OCI-LY7 (cell line): Measurements from ENCODE around the gene NFIX. TPM values are rescaled to one million over a fixed set of nuclear protein-coding genes. Genes with fewer than 3 reads are reported as not detected.

Experiments used
- BruUV-seq: library from RNA; stranded (reverse); fragments of 400-500 nt; replicated peaks from 2 replicates; lab custom pipeline; 2021; lab: Mats Ljungman, UMichigan
- CTCF ChIA-PET: fragments of 300-600 bp; sonication (Branson Sonifier 250); formaldehyde crosslinking; loops from one replicate; lab custom pipeline; 2022; ENCODE audit warnings: antibody characterized with exemption; ENCODE audit not compliant: unreplicated experiment; lab: Charles Lee
- POLR2A ChIA-PET: fragments of 300-600 bp; sonication (Branson Sonifier 250); formaldehyde crosslinking; loops from one replicate; lab custom pipeline; 2022; ENCODE audit warnings: antibody characterized with exemption; lab: Charles Lee
- DNase-seq: peaks from one replicate; pipeline ENCODE4 v3.0.0-alpha.2; 2015; ENCODE audit warnings: low spot score
- H2AFZ ChIP-seq: fragments of 200-600 bp; sonication (generic), shearing (Covaris generic); 2 replicates; pipeline ENCODE4 v1.6.1; 2014; ENCODE audit warnings: mild to moderate bottlenecking, antibody characterized with exemption, low read length, moderate library complexity
- H3K27ac ChIP-seq: fragments of 200-600 bp; sonication (generic); 2 replicates; pipeline ENCODE4 v1.5.1; 2014; ENCODE audit warnings: mixed run types, low read depth, mild to moderate bottlenecking, moderate library complexity, low read length, inconsistent platforms; ENCODE audit not compliant: poor library complexity, severe bottlenecking
- H3K36me3 ChIP-seq: fragments of 200-600 bp; sonication (generic); 2 replicates; pipeline ENCODE4 v1.6.1; 2014; ENCODE audit warnings: mild to moderate bottlenecking, antibody characterized with exemption, low read length, moderate library complexity, mixed read lengths; ENCODE audit not compliant: insufficient read depth
- H3K4me1 ChIP-seq: fragments of 200-600 bp; sonication (generic); 2 replicates; pipeline ENCODE4 v1.5.1; 2014; ENCODE audit warnings: mild to moderate bottlenecking, low read length; ENCODE audit not compliant: insufficient read depth, poor library complexity, severe bottlenecking
- H3K4me2 ChIP-seq: fragments of 200-600 bp; sonication (generic); 2 replicates; pipeline ENCODE4 v1.6.1; 2014; ENCODE audit warnings: mild to moderate bottlenecking, low read length
- H3K4me3 ChIP-seq: fragments of 200-600 bp; sonication (generic); 2 replicates; pipeline ENCODE4 v1.5.1; 2014; ENCODE audit warnings: mild to moderate bottlenecking, low read depth, low read length; ENCODE audit not compliant: poor library complexity, severe bottlenecking
- H3K79me2 ChIP-seq: fragments of 200-600 bp; sonication (generic); 2 replicates; pipeline ENCODE4 v1.6.1; 2016; ENCODE audit warnings: low read depth, mild to moderate bottlenecking, low read length, moderate library complexity, mixed read lengths; ENCODE audit not compliant: insufficient read depth
- H3K9me2 ChIP-seq: fragments of 200-600 bp; sonication (generic); 2 replicates; pipeline ENCODE4 v1.6.1; 2016; ENCODE audit warnings: mild to moderate bottlenecking, low read length, mixed read lengths; ENCODE audit not compliant: insufficient read depth
- H3K9me3 ChIP-seq: fragments of 200-600 bp; sonication (generic); 2 replicates; pipeline ENCODE4 v1.6.1; 2014; ENCODE audit warnings: mild to moderate bottlenecking, mixed run types, low read length, mixed read lengths
- H4K20me1 ChIP-seq: fragments of 200-600 bp; sonication (generic); 2 replicates; pipeline ENCODE4 v1.6.1; 2014; ENCODE audit warnings: mild to moderate bottlenecking, antibody characterized with exemption, low read length, moderate library complexity, mixed read lengths; ENCODE audit not compliant: insufficient read depth
- CTCF ChIP-seq: fragments of 200-600 bp; sonication (generic); conservative IDR thresholded peaks from 2 replicates; pipeline ENCODE4 v1.5.1; 2014; ENCODE audit warnings: mild to moderate bottlenecking, antibody characterized with exemption, low read length, moderate library complexity, mixed read lengths
- EZH2phosphoT487 ChIP-seq: fragments of 200-600 bp; sonication (generic); IDR thresholded peaks from 2 replicates; pipeline ENCODE4 v1.6.1; 2018; ENCODE audit warnings: low read depth, borderline replicate concordance, mild to moderate bottlenecking, mixed run types, antibody characterized with exemption, low read length, moderate library complexity, mixed read lengths
- intact Hi-C: fragments of 100-400 bp; cut with micrococcal nuclease; formaldehyde crosslinking; loops from one replicate; pipeline ENCODE4 v1.10.0; 2022; ENCODE audit not compliant: unreplicated experiment
- total RNA-seq, 2 experiments: library from RNA; depleted of rRNA in 1 of 2; stranded (reverse); fragments of >200 nt in 1 of 2; shearing (Covaris generic) in 1 of 2; gene quantifications; 2 replicates each; pipeline ENCODE4 v1.2.3, GENCODE V29; 2014 to 2022

Gene NFIX
- total RNA-seq, 2 experiments from 2014 or later = 0.16 to 0.72 TPM

DNA sequence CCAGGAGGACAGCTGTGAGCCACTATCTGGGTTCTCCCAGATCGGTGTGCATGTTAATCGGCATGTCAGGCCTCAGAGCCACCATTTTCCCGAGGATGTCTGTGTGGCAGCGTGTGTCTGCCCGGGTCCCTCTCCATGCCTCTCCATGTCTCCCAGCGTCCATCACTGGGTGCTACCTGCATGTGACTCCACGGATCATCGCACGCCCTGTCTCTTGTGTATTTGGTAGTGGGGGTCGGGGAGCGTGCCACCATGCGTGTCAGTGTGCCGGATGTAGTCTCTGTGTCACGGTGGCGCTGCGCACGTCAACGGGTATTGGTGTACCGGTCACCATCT, 5.9 kb downstream of the NFIX start:
- Histone ChIP-seq H3K4me1 (no peaks in the 10 kb centered on the region), H3K9me3 (no peaks in the 10 kb centered on the region), H3K4me2 (no peak overlapping the region), H3K4me3 (no peak overlapping the region), H3K79me2 (no peaks in the 10 kb centered on the region), H3K9me2 (no peaks in the 10 kb centered on the region), H2AFZ (no peak overlapping the region), H4K20me1 (no peaks in the 10 kb centered on the region), H3K36me3 (no peaks in the 10 kb centered on the region), H3K27ac (no peak overlapping the region)
- no peak for DNase-seq
- TF ChIP-seq CTCF (no peak), EZH2phosphoT487 (no peak)
- POLR2A ChIA-PET = no interaction called here
- CTCF ChIA-PET = no interaction called here
- no TSS peak for BruUV-seq
- intact Hi-C loops = no loop called here

GRCh38 chr19:13001502-13002165, 6.4 kb downstream of the NFIX start:
- POLR2A ChIA-PET = no interaction called here
- H3K27ac ChIP-seq = no peak overlapping the region
- H3K36me3 ChIP-seq = no peaks in the 10 kb centered on the region
- DNase-seq = no peak
- CTCF ChIA-PET = no interaction called here
- H4K20me1 ChIP-seq = no peaks in the 10 kb centered on the region
- H3K9me3 ChIP-seq = no peaks in the 10 kb centered on the region
- no peaks in the 10 kb centered on the region for H3K4me1 ChIP-seq
- H3K9me2 ChIP-seq = no peaks in the 10 kb centered on the region
- H3K4me3 ChIP-seq = no peak overlapping the region
- no peak overlapping the region for H2AFZ ChIP-seq
- TF ChIP-seq EZH2phosphoT487 (no peak), CTCF (no peak)
- BruUV-seq = no TSS peak
- intact Hi-C loops = no loop called here
- no peaks in the 10 kb centered on the region for H3K79me2 ChIP-seq
- H3K4me2 ChIP-seq = no peak overlapping the region

DNA sequence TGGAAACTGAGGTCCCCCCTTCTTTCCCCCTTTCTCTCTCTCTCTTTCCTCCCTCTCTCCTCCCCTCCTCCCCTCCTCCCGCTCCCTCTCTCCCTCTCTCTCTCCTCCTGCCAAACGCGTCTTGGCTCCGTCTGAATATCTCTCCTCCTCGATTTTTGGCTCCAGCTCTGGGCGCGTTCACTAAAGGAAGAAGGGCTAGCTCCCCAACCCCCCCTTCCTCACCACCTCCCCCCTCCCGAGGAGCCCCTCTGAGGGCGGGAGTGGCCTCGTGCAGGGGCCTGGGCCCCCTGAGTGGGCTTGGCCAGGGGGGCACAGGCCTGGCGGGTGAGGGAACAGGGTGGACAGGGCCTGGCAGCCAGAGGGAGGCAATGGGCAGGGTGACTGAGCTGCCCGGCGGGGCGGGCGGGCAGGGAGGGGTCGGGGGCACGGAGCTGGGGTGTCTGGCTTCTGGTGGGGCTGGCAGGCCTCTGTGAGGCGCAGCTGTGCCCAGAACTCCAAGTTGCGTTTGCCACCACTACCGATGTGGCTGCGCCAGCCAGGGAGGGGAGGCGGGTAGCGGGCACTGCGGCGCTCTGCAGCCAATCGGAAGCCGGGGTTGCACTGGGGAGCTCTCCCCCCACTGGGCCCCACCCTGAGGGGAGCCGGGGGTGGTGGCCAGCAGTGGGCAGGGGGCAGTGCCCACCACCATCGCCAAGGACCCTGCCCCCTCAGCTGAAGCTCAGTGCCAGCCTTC, 7.1 kb downstream of the NFIX start:
- DNase-seq = no peak
- POLR2A ChIA-PET = no interaction called here
- CTCF ChIA-PET = no interaction called here
- no peaks in the 10 kb centered on the region for H4K20me1 ChIP-seq
- H3K4me1 ChIP-seq = no peaks in the 10 kb centered on the region
- H3K4me2 ChIP-seq = no peak overlapping the region
- no peak overlapping the region for H2AFZ ChIP-seq
- no peaks in the 10 kb centered on the region for H3K36me3 ChIP-seq
- H3K27ac ChIP-seq = no peak overlapping the region
- no peak overlapping the region for H3K4me3 ChIP-seq
- intact Hi-C loops = no loop called here
- no TSS peak for BruUV-seq
- TF ChIP-seq EZH2phosphoT487 = no peak
- TF ChIP-seq CTCF = no peak
- H3K79me2 ChIP-seq = no peaks in the 10 kb centered on the region
- H3K9me3 ChIP-seq = no peaks in the 10 kb centered on the region
- H3K9me2 ChIP-seq = no peaks in the 10 kb centered on the region
